C4-2B (cell line): ENCODE results near the gene PTGER4.
"Not testable (repeated sequence)": the region's sequence is repeated elsewhere in the genome, so short reads cannot be mapped to it uniquely, and the experiment has no call there.

ENCODE experiments used
- ZFX ChIP-seq: fragments of 450-650 bp; IDR thresholded peaks from 2 replicates; pipeline ENCODE4 v1.6.1; 2017
- TF ChIP-seq, protein P1 (sequence below): fragments of 450-650 bp; conservative IDR thresholded peaks from 2 replicates; pipeline ENCODE4 v1.5.1; 2017; ENCODE audit warnings: mild to moderate bottlenecking

DNA sequence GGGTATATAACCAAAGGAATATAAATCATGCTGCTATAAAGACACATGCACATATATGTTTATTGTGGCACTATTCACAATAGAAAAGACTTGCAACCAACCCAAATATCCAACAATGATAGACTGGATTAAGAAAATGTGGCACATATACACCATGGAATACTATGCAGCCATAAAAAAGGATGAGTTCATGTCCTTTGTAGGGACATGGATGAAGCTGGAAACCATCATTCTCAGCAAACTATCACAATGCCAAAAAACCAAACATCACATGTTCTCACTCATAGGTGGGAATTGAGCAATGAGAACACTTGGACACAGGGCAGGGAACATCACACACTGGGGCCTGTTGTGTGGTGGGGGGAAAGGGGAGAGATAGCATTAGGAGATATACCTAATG is 30.9 kb downstream of the PTGER4 start:
- TF ChIP-seq, protein P1, sequence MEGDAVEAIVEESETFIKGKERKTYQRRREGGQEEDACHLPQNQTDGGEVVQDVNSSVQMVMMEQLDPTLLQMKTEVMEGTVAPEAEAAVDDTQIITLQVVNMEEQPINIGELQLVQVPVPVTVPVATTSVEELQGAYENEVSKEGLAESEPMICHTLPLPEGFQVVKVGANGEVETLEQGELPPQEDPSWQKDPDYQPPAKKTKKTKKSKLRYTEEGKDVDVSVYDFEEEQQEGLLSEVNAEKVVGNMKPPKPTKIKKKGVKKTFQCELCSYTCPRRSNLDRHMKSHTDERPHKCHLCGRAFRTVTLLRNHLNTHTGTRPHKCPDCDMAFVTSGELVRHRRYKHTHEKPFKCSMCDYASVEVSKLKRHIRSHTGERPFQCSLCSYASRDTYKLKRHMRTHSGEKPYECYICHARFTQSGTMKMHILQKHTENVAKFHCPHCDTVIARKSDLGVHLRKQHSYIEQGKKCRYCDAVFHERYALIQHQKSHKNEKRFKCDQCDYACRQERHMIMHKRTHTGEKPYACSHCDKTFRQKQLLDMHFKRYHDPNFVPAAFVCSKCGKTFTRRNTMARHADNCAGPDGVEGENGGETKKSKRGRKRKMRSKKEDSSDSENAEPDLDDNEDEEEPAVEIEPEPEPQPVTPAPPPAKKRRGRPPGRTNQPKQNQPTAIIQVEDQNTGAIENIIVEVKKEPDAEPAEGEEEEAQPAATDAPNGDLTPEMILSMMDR: not testable (repeated sequence)
- not testable (repeated sequence) for TF ChIP-seq ZFX
